Stimulated activated CD4-positive, alpha-beta T cell treated with anti-CD3 and anti-CD28 coated beads, Interleukin-1b, Interleukin-23, amount 100 ng/mL, for 4 hours (primary cell): Measurements from ENCODE around the gene FAM131B.
"Not testable (repeated sequence)": the region's sequence is repeated elsewhere in the genome, so short reads cannot be mapped to it uniquely, and the experiment has no call there.

ENCODE experiments used
- DNase-seq, 2 donors: peaks; one replicate each; pipeline ENCODE4 v3.0.0-alpha.2; 2020; ENCODE audit warnings: low read depth in 2 of 2

The FAM131B gene

GRCh38 chr7:143395187-143396149 is 33.0 kb upstream of the FAM131B start:
- no peak for DNase-seq

- no peak for DNase-seq
Measured at GRCh38 chr7:143394777-143395176, 32.3 kb upstream of the FAM131B start.

- no peak for DNase-seq
Measured at GRCh38 chr7:143394068-143394467, 31.6 kb upstream of the FAM131B start.

- DNase-seq, result no peak
Measured at GRCh38 chr7:143393267-143394041, 30.9 kb upstream of the FAM131B start.

GRCh38 chr7:143392875-143393266 is 30.4 kb upstream of the FAM131B start:
- no peak for DNase-seq

GRCh38 chr7:143392427-143392826 is 29.9 kb upstream of the FAM131B start:
- not testable (repeated sequence) for DNase-seq

GRCh38 chr7:143391462-143392404 is 29.2 kb upstream of the FAM131B start:
- DNase-seq, result no peak

GRCh38 chr7:143390773-143391317 is 28.3 kb upstream of the FAM131B start:
- no peak for DNase-seq

GRCh38 chr7:143390104-143390772 is 27.7 kb upstream of the FAM131B start:
- DNase-seq, result no peak

GRCh38 chr7:143389316-143390103 is 27.0 kb upstream of the FAM131B start:
- DNase-seq, result no peak

- no peak for DNase-seq
Measured at GRCh38 chr7:143388491-143389101, 26.1 kb upstream of the FAM131B start.

GRCh38 chr7:143388051-143388450 is 25.5 kb upstream of the FAM131B start:
- DNase-seq, result no peak

- no peak for DNase-seq
Measured at GRCh38 chr7:143387156-143387975, 24.9 kb upstream of the FAM131B start.

GRCh38 chr7:143385891-143386781 is 23.6 kb upstream of the FAM131B start:
- no peak for DNase-seq

- DNase-seq, result no peak
Measured at GRCh38 chr7:143384661-143385631, 22.4 kb upstream of the FAM131B start.

- DNase-seq, result no peak
Measured at GRCh38 chr7:143384148-143384547, 21.6 kb upstream of the FAM131B start.

- no peak for DNase-seq
Measured at GRCh38 chr7:143383642-143383957, 21.1 kb upstream of the FAM131B start.
